Keratinocyte (primary cell): ENCODE results near the gene PGGT1B. TPM values are rescaled to one million over a fixed set of nuclear protein-coding genes. Genes with fewer than 3 reads are reported as not detected.

Source experiments
- DNase-seq: peaks from one replicate; pipeline ENCODE4 v3.0.0-alpha.2; 2011; ENCODE audit warnings: low read depth, missing footprints, low spot score
- FAIRE-seq: peaks from 2 replicates; lab custom pipeline; 2011; peaks lifted over from hg19 to GRCh38; lab: Jason Lieb, UNC
- H2AFZ ChIP-seq: 2 replicates; pipeline ENCODE4 v1.6.0; 2012; ENCODE audit warnings: low read length, control low read depth, inconsistent platforms; ENCODE audit not compliant: control insufficient read depth
- H3K27ac ChIP-seq: 2 replicates; pipeline ENCODE4 v1.5.1; 2011; ENCODE audit warnings: low read length; ENCODE audit not compliant: control insufficient read depth, insufficient read depth
- H3K27me3 ChIP-seq: 3 replicates; pipeline ENCODE4 v1.6.0; 2011; ENCODE audit warnings: low read length; ENCODE audit not compliant: control insufficient read depth, insufficient read depth; ENCODE audit errors: extremely low read depth
- H3K36me3 ChIP-seq, 2 experiments: 2 replicates in 1 of 2; 3 replicates in 1 of 2; pipeline ENCODE4 v1.5.1; 2011; ENCODE audit warnings: low read length in 2 of 2, mild to moderate bottlenecking in 1 of 2; ENCODE audit not compliant: control insufficient read depth in 2 of 2, insufficient read depth in 2 of 2; ENCODE audit errors: extremely low read depth in 1 of 2
- H3K4me1 ChIP-seq: 3 replicates; pipeline ENCODE4 v1.5.1; 2011; ENCODE audit warnings: low read length; ENCODE audit not compliant: control insufficient read depth, insufficient read depth; ENCODE audit errors: extremely low read depth
- H3K4me2 ChIP-seq: 3 replicates; pipeline ENCODE4 v1.6.0; 2011; ENCODE audit warnings: low read depth, low read length; ENCODE audit not compliant: control insufficient read depth, insufficient read depth; ENCODE audit errors: extremely low read depth
- H3K4me3 ChIP-seq, 3 experiments: fragments of 200-600 bp in 1 of 3; sonication (generic) in 1 of 3; 2 replicates in 2 of 3; 3 replicates in 1 of 3; pipeline ENCODE4 v1.5.1; 2011 to 2016; ENCODE audit warnings: low read length in 3 of 3, mild to moderate bottlenecking in 3 of 3, control low read depth in 2 of 3, inconsistent platforms in 1 of 3, low read depth in 1 of 3, mixed read lengths in 1 of 3, mixed run types in 1 of 3, moderate library complexity in 1 of 3; ENCODE audit not compliant: control insufficient read depth in 2 of 3, insufficient read depth in 2 of 3; ENCODE audit errors: extremely low read depth in 1 of 3
- H3K79me2 ChIP-seq: 2 replicates; pipeline ENCODE4 v1.6.0; 2012; ENCODE audit warnings: low read length; ENCODE audit not compliant: control insufficient read depth, insufficient read depth
- H3K9ac ChIP-seq: 3 replicates; pipeline ENCODE4 v1.6.0; 2011; ENCODE audit warnings: low read length; ENCODE audit not compliant: control insufficient read depth, insufficient read depth; ENCODE audit errors: extremely low read depth
- H3K9me1 ChIP-seq: 3 replicates; pipeline ENCODE4 v1.6.0; 2011; ENCODE audit warnings: low read length; ENCODE audit not compliant: control insufficient read depth, insufficient read depth; ENCODE audit errors: extremely low read depth
- H3K9me3 ChIP-seq: 2 replicates; pipeline ENCODE4 v1.5.1; 2012; ENCODE audit warnings: low read depth, low read length; ENCODE audit not compliant: control insufficient read depth
- H4K20me1 ChIP-seq: 3 replicates; pipeline ENCODE4 v1.6.0; 2011; ENCODE audit warnings: low read length; ENCODE audit not compliant: control insufficient read depth, insufficient read depth; ENCODE audit errors: extremely low read depth
- CTCF ChIP-seq, 3 experiments: IDR thresholded peaks in 1 of 3; conservative IDR thresholded peaks in 1 of 3; optimal IDR thresholded peaks in 1 of 3; 2 replicates in 2 of 3; 3 replicates in 1 of 3; pipeline versions ENCODE3 to v1.5.1; 2011; ENCODE audit warnings: low read length in 3 of 3, mild to moderate bottlenecking in 3 of 3, moderate library complexity in 2 of 3, control low read depth in 1 of 3, inconsistent platforms in 1 of 3; ENCODE audit not compliant: insufficient read depth in 2 of 3; ENCODE audit errors: extremely low read depth in 1 of 3
- EZH2 ChIP-seq: IDR thresholded peaks from one replicate; pipeline ENCODE4 v1.6.1; 2012; ENCODE audit warnings: inconsistent platforms, mild to moderate bottlenecking, low read length, moderate library complexity
- dilution Hi-C: fragments of 300-500 bp; cut with MboI; formaldehyde crosslinking; loops from one replicate; pipeline ENCODE4 v1.7.0; 2020; ENCODE audit warnings: low sequenced_read_pairs; ENCODE audit not compliant: extremely low pct_ligation_motif_present
- polyA plus RNA-seq, 5 experiments: library from polyadenylated mRNA; depleted of rRNA in 3 of 5; stranded (reverse) in 3 of 5; stranded (forward) in 1 of 5; unstranded in 1 of 5; fragments of >200 nt; gene quantifications; 1 replicate in 1 of 5; 2 replicates in 3 of 5; 3 replicates in 1 of 5; pipeline versions ENCODE4 v1.2.1 to v1.2.3, GENCODE V29; 2011 to 2012; ENCODE audit warnings: missing spikeins in 2 of 5, low read depth in 1 of 5, low replicate concordance in 1 of 5

PGGT1B gene
- polyA plus RNA-seq, 1 donor (not counting 4 experiments of a cell fraction or from before 2014, with no cell fraction given) = 5.5 TPM

- no peak for FAIRE-seq
- H3K36me3 ChIP-seq = no peaks in the 10 kb centered on the region
- H4K20me1 ChIP-seq = peaks cover 2% of the 10 kb centered on the region
- DNase-seq = no peak
- H2AFZ ChIP-seq = no peak overlapping the region
- no peak for TF ChIP-seq EZH2
- TF ChIP-seq CTCF (optimal IDR thresholded peaks at IDR 0.05 in 1 of 3, IDR thresholded peaks at IDR 0.05 in 1 of 3, conservative IDR thresholded peaks at IDR 0.05 in 1 of 3; ENCODE audit: extremely low read depth in 1 of 3, insufficient read depth in 2 of 3, low read length in 3 of 3) = no peak
- H3K27ac ChIP-seq = no peak overlapping the region
- H3K4me2 ChIP-seq = no peak overlapping the region
- dilution Hi-C loops = no loop called here
- no peaks in the 10 kb centered on the region for H3K9me1 ChIP-seq
- peaks cover 6% of the 10 kb centered on the region for H3K4me1 ChIP-seq
- peaks cover 51% of the 10 kb centered on the region for H3K27me3 ChIP-seq
- no peaks in the 10 kb centered on the region for H3K79me2 ChIP-seq
- no peak overlapping the region for H3K9ac ChIP-seq
- H3K9me3 ChIP-seq = no peaks in the 10 kb centered on the region
- no peak overlapping the region for H3K4me3 ChIP-seq
Measured at GRCh38 chr5:115181757-115182156, 80.9 kb downstream of the PGGT1B start.

- dilution Hi-C loops = no loop called here
- Histone ChIP-seq H3K27ac (no peak overlapping the region), H2AFZ (peak overlapping the region; percentile 42), H3K79me2 (no peaks in the 10 kb centered on the region), H3K9me3 (no peaks in the 10 kb centered on the region), H3K9me1 (no peaks in the 10 kb centered on the region), H3K27me3 (peaks cover 51% of the 10 kb centered on the region), H3K4me3 (peak overlapping the region; percentile 20 to 70 (median 61)), H3K4me2 (peak overlapping the region; percentile 84), H3K9ac (no peak overlapping the region), H4K20me1 (peaks cover 2% of the 10 kb centered on the region), H3K4me1 (peaks cover 6% of the 10 kb centered on the region), H3K36me3 (no peaks in the 10 kb centered on the region)
- no peak for TF ChIP-seq CTCF (optimal IDR thresholded peaks at IDR 0.05 in 1 of 3, IDR thresholded peaks at IDR 0.05 in 1 of 3, conservative IDR thresholded peaks at IDR 0.05 in 1 of 3; ENCODE audit: extremely low read depth in 1 of 3, insufficient read depth in 2 of 3, low read length in 3 of 3)
- peak; percentile 71 for TF ChIP-seq EZH2
- FAIRE-seq (no peak), DNase-seq (no peak)
Measured at GRCh38 chr5:115180165-115180709, 82.4 kb downstream of the PGGT1B start.
